ENCODE data around the gene DMXL1.

Gene DMXL1

GRCh38 chr5:119036101-119036762, 34.7 kb upstream of the DMXL1 start:
- no peaks in the 10 kb centered on the region for H3K36me3 ChIP-seq (ENCODE audit: low read depth)
- no peak for DNase-seq (ENCODE audit: low spot score)
- no peak for TF ChIP-seq CTCF (IDR thresholded peaks at IDR 0.05; ENCODE audit: poor library complexity, severe bottlenecking)
- H3K4me1 ChIP-seq (ENCODE audit: insufficient read depth, poor library complexity, severe bottlenecking): peaks cover 11% of the 10 kb centered on the region
- H3K27me3 ChIP-seq (ENCODE audit: insufficient read depth, poor library complexity, severe bottlenecking): no peaks in the 10 kb centered on the region
- no peak overlapping the region for H3K4me3 ChIP-seq (ENCODE audit: severe bottlenecking)
- no peaks in the 10 kb centered on the region for H3K9me3 ChIP-seq (ENCODE audit: severe bottlenecking)
- H3K27ac ChIP-seq (ENCODE audit: poor library complexity, severe bottlenecking): no peak overlapping the region
- peak; percentile 99 for ATAC-seq (ENCODE audit: low read depth)

GRCh38 chr5:119037496-119038215, 33.2 kb upstream of the DMXL1 start:
- Histone ChIP-seq H3K9me3 (ENCODE audit: severe bottlenecking) (no peaks in the 10 kb centered on the region), H3K27me3 (ENCODE audit: insufficient read depth, poor library complexity, severe bottlenecking) (no peaks in the 10 kb centered on the region), H3K27ac (ENCODE audit: poor library complexity, severe bottlenecking) (no peak overlapping the region), H3K4me3 (ENCODE audit: severe bottlenecking) (no peak overlapping the region), H3K36me3 (ENCODE audit: low read depth) (no peaks in the 10 kb centered on the region), H3K4me1 (ENCODE audit: insufficient read depth, poor library complexity, severe bottlenecking) (peaks cover 11% of the 10 kb centered on the region)
- DNase-seq (ENCODE audit: low spot score): no peak
- no peak for TF ChIP-seq CTCF (IDR thresholded peaks at IDR 0.05; ENCODE audit: poor library complexity, severe bottlenecking)
- no peak for ATAC-seq (ENCODE audit: low read depth)

- H3K9me3 ChIP-seq (ENCODE audit: severe bottlenecking): no peaks in the 10 kb centered on the region
- no peak for DNase-seq (ENCODE audit: low spot score)
- no peaks in the 10 kb centered on the region for H3K27me3 ChIP-seq (ENCODE audit: insufficient read depth, poor library complexity, severe bottlenecking)
- no peak for TF ChIP-seq CTCF (IDR thresholded peaks at IDR 0.05; ENCODE audit: poor library complexity, severe bottlenecking)
- no peak for ATAC-seq (ENCODE audit: low read depth)
- H3K4me3 ChIP-seq (ENCODE audit: severe bottlenecking): no peak overlapping the region
- H3K27ac ChIP-seq (ENCODE audit: poor library complexity, severe bottlenecking): no peak overlapping the region
- H3K36me3 ChIP-seq (ENCODE audit: low read depth): no peaks in the 10 kb centered on the region
- no peaks in the 10 kb centered on the region for H3K4me1 ChIP-seq (ENCODE audit: insufficient read depth, poor library complexity, severe bottlenecking)
Measured at GRCh38 chr5:119048246-119048645, 22.6 kb upstream of the DMXL1 start.

GRCh38 chr5:119049824-119050449, 20.9 kb upstream of the DMXL1 start:
- Histone ChIP-seq H3K36me3 (ENCODE audit: low read depth) (no peaks in the 10 kb centered on the region), H3K9me3 (ENCODE audit: severe bottlenecking) (no peaks in the 10 kb centered on the region), H3K27ac (ENCODE audit: poor library complexity, severe bottlenecking) (no peak overlapping the region), H3K4me1 (ENCODE audit: insufficient read depth, poor library complexity, severe bottlenecking) (no peaks in the 10 kb centered on the region), H3K27me3 (ENCODE audit: insufficient read depth, poor library complexity, severe bottlenecking) (no peaks in the 10 kb centered on the region), H3K4me3 (ENCODE audit: severe bottlenecking) (no peak overlapping the region)
- ATAC-seq (ENCODE audit: low read depth) (0 out of 3 replicates have a peak, but pooled peaks have one; percentile 33), DNase-seq (ENCODE audit: low spot score) (no peak)
- TF ChIP-seq CTCF (IDR thresholded peaks at IDR 0.05; ENCODE audit: poor library complexity, severe bottlenecking): no peak

Measured in RWPE2 (cell line).